Retinal pigment epithelial cell (primary cell): ENCODE data around the gene MAPKAPK2.

Source experiments
- DNase-seq: peaks from one replicate; pipeline ENCODE4 v3.0.0-alpha.2; 2010; ENCODE audit warnings: low read depth
- H3K4me3 ChIP-seq: 2 replicates; pipeline ENCODE4 v1.5.1; 2011; ENCODE audit warnings: mild to moderate bottlenecking, low read length, control low read depth, moderate library complexity
- CTCF ChIP-seq: conservative IDR thresholded peaks from 2 replicates; pipeline ENCODE4 v1.5.1; 2011; ENCODE audit warnings: low read depth, low read length, control low read depth, inconsistent platforms

MAPKAPK2 gene

GRCh38 chr1:206768472-206769303, 84.0 kb downstream of the MAPKAPK2 start:
- no peak for TF ChIP-seq CTCF
- DNase-seq: no peak
- H3K4me3 ChIP-seq: no peak overlapping the region

DNA sequence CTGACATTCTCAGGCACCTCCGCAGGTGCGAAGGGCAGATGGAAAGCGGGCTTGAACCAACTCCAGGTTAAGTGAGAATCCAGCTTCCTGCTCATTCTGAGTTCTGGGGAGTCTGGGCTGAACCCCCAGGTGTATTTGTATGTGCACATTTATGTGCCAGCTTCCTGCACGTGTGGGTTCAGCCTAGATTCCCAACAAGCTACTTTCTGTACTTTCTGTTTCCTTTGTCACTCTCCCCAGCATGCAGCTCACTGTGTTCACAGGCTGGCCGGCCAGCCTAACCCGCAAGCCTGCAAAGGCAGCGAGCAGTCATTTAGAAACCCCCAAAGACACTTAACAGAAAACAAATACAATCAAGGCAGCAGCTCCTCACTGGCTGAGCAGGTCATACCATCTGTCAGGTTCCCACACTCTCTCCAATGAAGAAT, 84.6 kb downstream of the MAPKAPK2 start:
- no peak for TF ChIP-seq CTCF
- no peak overlapping the region for H3K4me3 ChIP-seq
- no peak for DNase-seq

DNA sequence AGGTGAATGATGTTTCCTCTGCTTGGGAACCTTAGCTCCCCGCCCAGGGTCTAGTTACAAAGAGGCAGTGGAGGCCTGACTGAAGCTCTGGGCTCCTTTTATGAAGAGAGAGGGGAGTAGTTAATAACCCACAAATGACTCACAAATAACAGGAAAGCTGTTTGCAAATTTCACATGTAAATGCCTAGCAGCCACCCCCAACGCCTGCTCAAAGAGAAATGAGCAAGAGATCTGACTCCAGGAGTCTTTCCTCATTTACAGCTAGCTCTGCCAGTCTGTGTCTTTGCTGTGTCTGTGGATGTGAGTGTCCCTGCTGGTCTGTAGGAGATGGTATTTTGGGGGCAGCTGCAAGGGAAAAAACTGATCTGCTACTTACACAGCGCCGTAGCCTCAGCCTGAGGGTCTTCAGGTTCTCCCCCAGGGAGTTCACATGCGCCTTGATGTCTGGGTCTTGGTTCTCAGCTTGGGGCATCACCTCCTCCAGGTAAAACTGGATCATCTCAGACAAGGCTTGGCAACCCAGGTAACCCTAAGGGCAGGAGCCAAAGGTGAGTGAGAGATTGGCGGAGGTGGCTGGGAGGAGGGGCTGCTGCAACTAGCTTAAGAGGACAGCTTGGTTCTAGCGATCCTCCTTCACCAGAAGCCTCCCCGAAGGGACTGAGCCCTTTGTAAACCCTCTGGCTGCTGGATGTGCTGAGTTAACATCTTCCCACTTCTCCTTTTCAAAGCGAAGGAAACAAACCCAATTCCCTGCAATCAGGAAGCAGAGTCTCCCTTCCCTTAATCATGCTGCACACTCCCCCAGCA, 86.0 kb downstream of the MAPKAPK2 start, which contains the start of gene IL19:
TSS of gene IL19 (plus strand) at position 243 of the 807 bp plus-strand sequence. CDS start 65,890 bp downstream, outside the sequence.
- no peak for DNase-seq
- no peak for TF ChIP-seq CTCF
- no peak within 1 kb of the TSS for H3K4me3 ChIP-seq

- no peak for TF ChIP-seq CTCF
- no peak overlapping the region for H3K4me3 ChIP-seq
- DNase-seq: no peak
Observed at GRCh38 chr1:206771338-206771692, 86.6 kb downstream of the MAPKAPK2 start.

GRCh38 chr1:206772243-206772937, 87.7 kb downstream of the MAPKAPK2 start, which contains the start of gene IL10:
TSS of gene IL10 (minus strand) at chr1:206772494. CDS start at chr1:206772435, 59 bp downstream.
- no peak for DNase-seq
- H3K4me3 ChIP-seq: no peak within 1 kb of the TSS
- TF ChIP-seq CTCF: no peak

DNA sequence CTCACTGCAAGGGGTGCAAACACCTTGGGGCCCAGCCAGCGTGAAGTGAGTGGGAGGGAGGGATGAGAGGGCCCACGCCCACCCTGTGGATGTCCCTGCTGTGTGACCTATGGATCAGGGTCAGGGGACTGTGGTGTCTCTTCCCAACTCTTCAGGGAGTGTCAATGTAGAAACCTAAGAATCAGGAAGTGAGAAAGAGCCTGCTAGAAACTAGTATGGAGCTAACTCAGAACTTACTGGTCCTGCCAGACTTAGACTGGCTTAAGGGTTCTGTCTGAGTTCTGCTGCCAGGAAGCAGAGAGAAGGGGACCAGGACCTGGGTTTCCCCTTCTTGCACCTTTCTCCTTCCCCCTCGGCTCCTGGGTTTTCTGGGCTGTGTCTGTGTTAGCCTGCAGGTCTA, 89.4 kb downstream of the MAPKAPK2 start:
- H3K4me3 ChIP-seq: no peak overlapping the region
- DNase-seq: no peak
- no peak for TF ChIP-seq CTCF
